KMS-11 (cell line): ENCODE measurements around the gene ADGRG3.

ENCODE experiments used
- H2AFZ ChIP-seq: fragments of 200-600 bp; sonication (generic); 2 replicates; pipeline ENCODE4 v1.6.1; 2016; ENCODE audit warnings: antibody characterized with exemption, mixed run types, low read depth
- H3K27ac ChIP-seq: fragments of 200-600 bp; sonication (generic); 2 replicates; pipeline ENCODE4 v1.6.1; 2016; ENCODE audit warnings: mild to moderate bottlenecking, mixed run types
- H3K27me3 ChIP-seq: fragments of 200-600 bp; sonication (generic); 2 replicates; pipeline ENCODE4 v1.6.1; 2017; ENCODE audit warnings: mild to moderate bottlenecking, low read depth, mixed run types, moderate library complexity; ENCODE audit not compliant: insufficient read depth
- H3K36me3 ChIP-seq: fragments of 200-600 bp; sonication (generic); 2 replicates; pipeline ENCODE4 v1.6.1; 2017; ENCODE audit warnings: mild to moderate bottlenecking, mixed run types; ENCODE audit not compliant: insufficient read depth
- H3K4me1 ChIP-seq: fragments of 200-600 bp; sonication (generic); 2 replicates; pipeline ENCODE4 v1.6.1; 2016; ENCODE audit warnings: mild to moderate bottlenecking, low read depth, mixed run types; ENCODE audit not compliant: poor library complexity, severe bottlenecking
- H3K4me2 ChIP-seq: fragments of 200-600 bp; sonication (generic); 2 replicates; pipeline ENCODE4 v1.7.0; 2016; ENCODE audit warnings: mild to moderate bottlenecking, mixed run types
- H3K4me3 ChIP-seq: fragments of 200-600 bp; sonication (generic); IDR thresholded peaks from 2 replicates; pipeline ENCODE4 v1.6.1; 2017; ENCODE audit warnings: low read depth, low read length, mixed read lengths; ENCODE audit not compliant: insufficient read depth
- H3K79me2 ChIP-seq: fragments of 200-600 bp; sonication (generic); 2 replicates; pipeline ENCODE4 v1.6.1; 2016; ENCODE audit warnings: low read depth, mixed run types; ENCODE audit not compliant: insufficient read depth
- H3K9ac ChIP-seq: fragments of 200-600 bp; sonication (generic); 2 replicates; pipeline ENCODE4 v1.6.1; 2016; ENCODE audit warnings: mild to moderate bottlenecking, mixed run types
- H4K20me1 ChIP-seq: fragments of 200-600 bp; sonication (generic); 2 replicates; pipeline ENCODE4 v1.6.1; 2016; ENCODE audit warnings: mild to moderate bottlenecking, mixed run types; ENCODE audit not compliant: insufficient read depth
- CTCF ChIP-seq: fragments of 200-600 bp; sonication (generic); conservative IDR thresholded peaks from 2 replicates; pipeline ENCODE4 v1.6.1; 2017; ENCODE audit warnings: low read depth, mild to moderate bottlenecking, antibody characterized with exemption, low read length, moderate library complexity, mixed read lengths

Gene ADGRG3

GRCh38 chr16:57644383-57645014 is 23.6 kb upstream of the ADGRG3 start:
- Histone ChIP-seq H3K79me2 (no peaks in the 10 kb centered on the region), H3K4me2 (no peak overlapping the region), H2AFZ (no peak overlapping the region), H3K4me1 (peaks cover 13% of the 10 kb centered on the region), H3K9ac (no peak overlapping the region), H3K27ac (no peak overlapping the region), H4K20me1 (no peaks in the 10 kb centered on the region), H3K36me3 (no peaks in the 10 kb centered on the region), H3K27me3 (no peaks in the 10 kb centered on the region), H3K4me3 (no peak overlapping the region)
- no peak for TF ChIP-seq CTCF

- Histone ChIP-seq H4K20me1 (no peaks in the 10 kb centered on the region), H2AFZ (no peak overlapping the region), H3K27ac (no peak overlapping the region), H3K9ac (no peak overlapping the region), H3K4me2 (no peak overlapping the region), H3K4me3 (no peak overlapping the region), H3K36me3 (no peaks in the 10 kb centered on the region), H3K79me2 (no peaks in the 10 kb centered on the region), H3K27me3 (no peaks in the 10 kb centered on the region), H3K4me1 (peaks cover 13% of the 10 kb centered on the region)
- no peak for TF ChIP-seq CTCF
These were observed 22.9 kb upstream of the ADGRG3 start for GRCh38 chr16:57645169-57645568.

GRCh38 chr16:57645691-57646387 is 22.3 kb upstream of the ADGRG3 start:
- no peak overlapping the region for H3K27ac ChIP-seq
- H3K4me2 ChIP-seq, result no peak overlapping the region
- H2AFZ ChIP-seq, result no peak overlapping the region
- no peaks in the 10 kb centered on the region for H4K20me1 ChIP-seq
- no peak overlapping the region for H3K9ac ChIP-seq
- H3K4me1 ChIP-seq, result peaks cover 13% of the 10 kb centered on the region
- no peak overlapping the region for H3K4me3 ChIP-seq
- H3K79me2 ChIP-seq, result no peaks in the 10 kb centered on the region
- H3K27me3 ChIP-seq, result no peaks in the 10 kb centered on the region
- no peaks in the 10 kb centered on the region for H3K36me3 ChIP-seq
- TF ChIP-seq CTCF, result no peak

GRCh38 chr16:57646388-57647039 is 21.6 kb upstream of the ADGRG3 start:
- H3K4me3 ChIP-seq, result no peak overlapping the region
- no peaks in the 10 kb centered on the region for H3K79me2 ChIP-seq
- no peaks in the 10 kb centered on the region for H3K27me3 ChIP-seq
- no peaks in the 10 kb centered on the region for H4K20me1 ChIP-seq
- H2AFZ ChIP-seq, result no peak overlapping the region
- no peaks in the 10 kb centered on the region for H3K36me3 ChIP-seq
- peaks cover 13% of the 10 kb centered on the region for H3K4me1 ChIP-seq
- no peak overlapping the region for H3K27ac ChIP-seq
- TF ChIP-seq CTCF, result no peak
- no peak overlapping the region for H3K4me2 ChIP-seq
- H3K9ac ChIP-seq, result no peak overlapping the region
